HG02938 (cell line): ENCODE data around the gene C1QL1.

ENCODE experiments used
- ATAC-seq: cut with Tn5 transposase; IDR thresholded peaks from one replicate; pipeline ENCODE4 v1.9.1; 2021; ENCODE audit warnings: mild to moderate bottlenecking, moderate library complexity; ENCODE audit not compliant: unreplicated experiment

Gene C1QL1

GRCh38 chr17:44989552-44990138, 21.5 kb upstream of the C1QL1 start:
- ATAC-seq: no peak

GRCh38 chr17:44988044-44988942, 20.2 kb upstream of the C1QL1 start:
- ATAC-seq: no peak

GRCh38 chr17:44983563-44983962, 15.5 kb upstream of the C1QL1 start:
- ATAC-seq: no peak

- no peak for ATAC-seq
Observed at GRCh38 chr17:44982113-44982702, 14.1 kb upstream of the C1QL1 start.

DNA sequence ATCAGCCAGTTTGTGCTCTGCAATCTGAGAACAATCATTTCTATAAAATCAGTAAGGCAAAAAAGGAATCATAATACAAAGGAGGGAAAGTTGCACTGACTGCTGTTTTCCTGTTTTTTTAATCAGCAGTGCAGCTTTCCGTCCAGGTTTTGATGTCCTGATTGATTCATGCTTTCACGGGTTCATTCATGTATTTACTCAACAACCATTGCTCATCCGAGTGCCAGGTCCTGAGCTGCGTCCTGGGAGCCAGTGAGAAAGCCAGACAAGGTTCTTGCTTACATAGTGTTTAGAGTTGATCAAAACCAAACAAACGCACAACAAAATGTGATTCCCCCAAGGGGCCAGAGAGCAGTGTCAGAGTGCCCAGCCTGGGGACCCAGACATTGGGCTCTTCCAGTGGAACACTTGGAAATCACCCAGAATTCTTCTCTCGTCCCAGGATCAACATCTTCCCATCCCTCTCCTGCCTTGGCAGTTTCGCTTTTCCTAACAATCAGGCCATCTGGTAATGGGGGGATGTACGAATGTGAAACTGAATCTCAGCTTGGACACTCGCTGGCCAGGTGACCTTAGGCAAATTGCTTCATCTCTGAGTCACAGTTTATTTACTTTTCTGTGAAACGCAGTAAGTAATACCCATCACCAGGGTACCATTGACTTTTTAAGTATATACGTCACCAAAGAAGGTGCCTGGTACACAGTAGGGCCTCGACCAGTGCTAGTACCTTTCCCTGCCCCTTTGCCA, 13.3 kb upstream of the C1QL1 start:
- no peak for ATAC-seq

- ATAC-seq: no peak
Observed at GRCh38 chr17:44979426-44979995, 11.4 kb upstream of the C1QL1 start.

DNA sequence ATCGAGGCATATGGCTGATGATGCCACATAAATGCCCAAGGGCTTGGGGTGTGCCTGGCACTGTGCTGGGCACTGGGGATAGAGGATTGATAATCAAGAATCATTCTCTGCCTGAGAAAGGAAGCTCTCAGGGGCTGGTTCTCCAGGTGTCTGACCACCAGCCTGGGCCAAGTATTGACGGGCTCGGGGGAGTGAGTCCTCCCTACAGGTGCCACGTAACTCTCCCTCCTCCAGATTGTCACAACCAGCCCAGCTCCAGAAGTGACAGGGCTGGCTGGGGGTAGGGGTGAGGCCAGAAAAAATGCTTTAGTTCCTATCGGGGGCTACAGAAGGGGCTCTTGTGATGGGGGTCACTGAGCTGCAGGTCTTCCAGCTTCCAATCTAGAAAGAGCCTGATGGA, 10.7 kb upstream of the C1QL1 start:
- ATAC-seq: no peak

- ATAC-seq: no peak
Observed at GRCh38 chr17:44977814-44978550, 9.9 kb upstream of the C1QL1 start.

DNA sequence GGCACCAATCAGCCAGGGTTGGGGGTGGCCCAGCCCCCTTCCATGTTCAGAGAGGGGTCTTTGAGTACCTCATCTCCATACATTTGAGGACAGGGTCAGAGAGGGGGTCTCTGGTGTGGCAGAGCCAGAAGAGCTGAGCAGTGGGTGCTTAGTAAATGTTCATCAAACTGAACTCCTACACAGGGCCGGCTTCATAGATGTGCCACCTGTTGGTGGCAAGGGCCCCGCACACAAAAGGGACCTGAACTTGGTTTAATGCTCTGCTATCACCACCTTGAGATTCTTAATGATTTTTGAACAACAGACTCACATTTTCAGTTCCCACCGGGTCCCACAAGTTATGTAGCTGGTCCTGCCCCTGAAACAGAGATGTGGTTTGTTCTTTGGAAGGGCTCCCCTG, 9.0 kb upstream of the C1QL1 start:
- ATAC-seq: no peak

- no peak for ATAC-seq
Observed at GRCh38 chr17:44976206-44976605, 8.1 kb upstream of the C1QL1 start.

DNA sequence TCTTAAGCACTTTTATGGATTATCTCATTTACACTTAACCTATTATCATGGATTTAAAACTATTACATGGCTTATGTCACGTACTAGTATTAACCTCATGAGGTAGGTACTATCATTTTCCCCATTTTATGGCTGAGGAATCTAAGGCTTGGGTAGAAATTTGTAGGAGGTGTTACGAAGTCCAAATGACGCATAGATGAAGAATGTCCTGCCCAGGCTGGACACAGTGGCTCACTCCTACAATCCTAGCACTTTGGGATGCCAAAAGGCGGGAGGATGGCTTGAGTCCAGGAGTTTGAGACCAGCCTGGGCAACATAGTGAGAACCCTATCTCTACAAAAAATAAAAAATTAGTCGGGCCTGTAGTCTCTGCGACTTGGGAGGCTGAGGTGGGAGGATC, 4.8 kb upstream of the C1QL1 start:
- ATAC-seq: no peak

DNA sequence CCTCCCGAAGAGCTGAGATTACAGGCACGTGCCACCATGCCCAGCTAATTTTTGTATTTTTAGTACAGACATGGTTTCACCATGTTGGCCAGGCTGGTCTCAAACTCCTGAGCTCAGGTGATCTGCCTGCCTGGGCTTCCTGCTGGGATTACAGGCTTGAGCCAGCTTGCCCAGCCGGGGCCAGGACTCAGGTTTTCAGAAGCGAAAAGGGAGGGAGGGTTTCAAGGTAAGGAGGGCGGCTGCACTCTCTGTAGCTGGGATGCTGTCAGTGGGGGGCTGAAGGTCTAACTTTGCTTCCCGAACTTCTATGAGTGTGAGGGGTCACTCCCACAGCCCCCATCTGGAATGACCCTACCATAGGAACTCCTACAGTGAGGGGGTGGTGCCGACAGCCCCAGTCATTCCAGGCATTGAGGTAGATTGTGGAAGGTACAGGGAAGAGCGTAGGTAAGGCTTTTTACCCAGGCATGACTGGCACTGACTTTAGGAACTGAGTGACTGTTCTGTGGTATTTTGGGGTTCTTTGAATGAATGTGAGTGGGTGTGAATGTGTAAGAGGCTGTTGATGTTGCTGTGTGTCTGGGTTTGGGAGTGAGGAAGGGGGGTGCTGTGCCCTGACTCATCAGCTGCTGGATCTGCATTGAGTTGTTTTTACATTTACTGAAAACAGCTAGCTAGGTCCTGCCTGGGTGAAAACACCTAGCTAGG, 3.8 kb upstream of the C1QL1 start:
- no peak for ATAC-seq

- ATAC-seq: no peak
Observed at GRCh38 chr17:44970136-44970741, 2.1 kb upstream of the C1QL1 start.

GRCh38 chr17:44969144-44969780, 1.2 kb upstream of the C1QL1 start:
- no peak for ATAC-seq

DNA sequence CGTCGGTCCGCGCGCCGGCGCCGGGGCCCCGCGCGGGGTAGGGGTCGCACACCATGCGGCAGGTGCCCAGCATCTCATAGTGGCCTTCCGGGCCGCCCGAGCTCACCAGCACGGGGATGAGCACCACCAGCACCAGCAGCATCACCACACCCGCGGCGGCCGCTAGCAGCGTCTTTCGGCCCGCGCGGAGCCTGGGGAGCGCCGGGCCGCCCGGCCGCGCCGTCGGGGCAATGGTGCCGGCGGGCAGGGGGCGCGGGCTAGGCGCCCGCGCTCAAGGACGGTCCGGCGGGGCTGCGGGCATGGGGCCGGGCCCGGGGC, 237 bp downstream of the C1QL1 start:
- no peak for ATAC-seq

DNA sequence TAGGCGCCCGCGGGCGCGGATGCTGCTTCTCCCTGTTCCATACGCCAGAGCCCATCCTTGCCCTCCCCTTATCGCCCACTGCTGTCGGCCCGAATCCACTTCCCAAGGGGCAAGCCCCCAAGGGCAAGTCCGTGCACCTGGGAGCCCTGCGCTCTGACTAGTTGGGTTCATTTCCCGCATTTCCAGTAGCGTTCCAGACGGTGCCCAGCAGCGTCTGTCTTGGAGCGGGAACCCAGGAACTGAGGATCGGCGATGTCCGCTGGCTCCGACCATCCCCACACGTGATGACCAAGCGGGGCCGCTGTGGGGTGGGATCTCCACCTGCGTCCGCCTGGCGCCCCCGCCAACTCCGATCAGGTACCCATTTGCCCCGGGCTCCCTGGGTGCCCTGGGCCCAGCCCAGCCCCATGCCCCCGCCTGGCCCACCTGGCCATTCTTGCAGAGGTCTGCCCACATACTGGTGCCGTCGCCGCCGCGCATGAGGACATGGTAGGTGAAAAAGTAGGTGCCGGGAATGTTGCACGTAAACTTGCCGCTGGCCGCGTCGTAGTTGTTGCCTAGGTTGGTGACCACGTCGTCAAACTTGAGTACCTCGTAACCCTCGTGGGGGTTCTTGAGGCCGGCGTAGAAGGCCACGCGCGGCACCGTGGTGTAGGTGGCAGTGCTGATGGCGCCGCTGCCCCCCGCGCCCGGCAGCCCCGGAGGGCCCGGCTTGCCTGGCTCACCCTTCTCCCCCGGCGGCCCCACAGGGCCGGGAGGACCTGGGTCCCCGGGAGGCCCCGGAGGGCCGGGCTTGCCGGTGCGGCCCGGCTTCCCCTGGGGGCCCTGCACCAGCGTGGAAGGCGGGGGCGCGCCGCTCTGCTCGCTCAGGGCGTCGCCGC, 837 bp downstream of the C1QL1 start:
- no peak for ATAC-seq

DNA sequence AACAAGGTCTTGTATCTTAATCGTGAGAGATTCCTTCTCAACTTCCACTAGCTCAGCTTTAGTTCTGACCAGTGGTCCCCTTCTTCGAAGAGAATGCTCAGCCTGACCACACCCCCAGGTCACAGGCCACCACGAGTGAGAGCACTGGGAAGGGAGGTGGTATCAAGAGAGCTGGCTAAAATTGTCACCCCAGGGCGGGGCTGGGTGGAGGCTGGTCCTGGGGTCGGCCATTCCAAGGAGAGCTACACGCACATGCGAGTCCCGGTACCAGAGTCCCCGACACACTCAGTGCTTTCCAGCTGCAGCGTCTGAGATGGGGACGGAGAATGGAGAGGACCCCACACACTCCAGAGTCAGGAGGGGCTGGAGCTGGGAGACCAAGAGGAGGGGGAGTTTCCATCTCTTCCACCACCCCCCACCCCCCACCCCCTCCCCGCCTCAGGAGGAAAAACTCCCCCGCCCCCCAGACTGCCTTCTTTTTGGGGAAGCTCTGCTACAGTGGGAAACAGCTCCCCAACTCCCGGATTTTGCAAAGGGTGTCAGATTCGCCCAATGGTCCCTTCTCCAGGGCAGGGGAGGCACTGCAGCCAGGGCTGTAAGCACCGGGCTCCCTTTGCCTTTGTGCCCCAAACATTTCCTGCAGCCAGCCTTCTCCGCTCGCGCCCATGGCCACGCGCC, 1.6 kb downstream of the C1QL1 start:
- ATAC-seq: no peak
